Activated T-helper 1 cell treated with Interleukin-2 at 50 U/mL for 16 hours (primary cell): ENCODE measurements around the gene ARHGEF26.

Experiments
- DNase-seq: peaks from one replicate; pipeline ENCODE4 v3.0.0-alpha.2; 2020; ENCODE audit warnings: low read depth

Gene ARHGEF26

DNA sequence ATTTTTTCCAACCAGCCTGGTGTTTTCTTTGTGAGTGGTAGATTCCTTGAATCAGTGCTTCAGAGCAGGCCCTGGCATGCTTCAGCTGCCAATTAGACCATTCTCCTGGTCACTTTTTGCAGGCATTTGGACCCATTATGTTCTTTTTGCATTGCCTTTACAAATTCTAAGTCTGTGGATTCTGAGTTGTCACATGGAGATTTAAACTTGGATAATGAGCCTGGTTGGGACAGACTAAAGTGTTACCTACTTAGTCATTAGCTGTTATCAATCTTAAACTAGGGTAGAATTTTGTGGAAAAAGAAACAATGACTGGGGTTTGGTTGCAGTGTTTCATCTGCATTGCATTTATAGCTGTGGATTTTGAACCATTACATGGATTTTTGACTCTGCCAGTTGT, 40.6 kb downstream of the ARHGEF26 start:
- DNase-seq = no peak

DNA sequence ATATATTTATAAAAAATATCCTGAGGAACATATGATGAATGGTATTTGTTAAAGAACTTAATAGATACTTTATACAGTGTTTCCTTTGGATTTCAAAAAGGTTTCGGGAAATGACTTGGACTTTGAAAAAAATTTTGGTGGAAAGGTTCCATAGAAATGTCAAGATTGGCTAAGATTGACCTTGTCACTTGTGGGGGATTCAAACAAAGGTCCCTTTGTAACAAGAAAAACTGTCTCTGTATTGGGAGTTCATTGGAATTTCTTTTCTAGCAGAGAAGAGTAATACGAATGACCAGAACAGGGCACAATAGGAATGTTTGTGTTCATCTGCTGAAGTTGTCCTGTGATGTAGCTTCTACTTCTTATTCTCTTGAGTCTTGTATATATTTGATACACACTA, 43.2 kb downstream of the ARHGEF26 start:
- DNase-seq = no peak

DNA sequence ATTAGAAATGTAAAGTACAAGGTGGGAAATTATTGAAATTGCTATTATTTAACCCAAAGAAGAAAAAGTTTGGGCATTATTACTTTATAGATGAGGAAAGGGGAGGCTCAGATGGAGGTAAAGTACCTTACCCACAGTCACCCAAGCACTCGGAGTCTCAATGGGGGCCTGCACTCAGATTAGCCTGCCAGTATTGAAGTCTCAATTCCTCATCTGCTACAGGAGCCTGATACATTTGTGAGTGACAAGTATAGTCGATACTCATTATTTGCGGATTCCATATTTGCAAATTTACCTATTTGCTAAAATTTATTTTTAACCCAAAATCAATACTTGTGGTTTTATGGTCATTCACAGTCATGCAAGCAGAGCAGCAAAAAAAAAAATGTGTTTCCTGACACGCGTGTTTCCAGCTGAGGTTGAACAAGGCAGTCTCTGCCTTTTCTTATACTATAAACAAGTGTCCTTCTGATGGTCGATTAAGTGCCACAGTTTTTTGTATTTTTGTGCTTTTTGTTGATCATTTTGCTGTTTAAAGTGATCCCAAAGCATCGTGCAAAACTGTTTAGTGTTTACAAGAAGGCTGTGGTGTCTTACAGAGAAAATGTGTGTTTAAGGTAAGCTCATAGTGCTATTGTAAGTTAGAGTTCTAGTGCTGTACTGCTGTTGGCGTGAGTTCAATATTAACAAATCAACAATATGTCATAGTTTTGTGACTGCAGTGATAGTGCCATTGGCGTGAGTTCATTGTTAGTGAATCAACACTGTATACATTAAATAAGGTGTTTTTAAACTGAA, 48.0 kb downstream of the ARHGEF26 start:
- DNase-seq = no peak

DNA sequence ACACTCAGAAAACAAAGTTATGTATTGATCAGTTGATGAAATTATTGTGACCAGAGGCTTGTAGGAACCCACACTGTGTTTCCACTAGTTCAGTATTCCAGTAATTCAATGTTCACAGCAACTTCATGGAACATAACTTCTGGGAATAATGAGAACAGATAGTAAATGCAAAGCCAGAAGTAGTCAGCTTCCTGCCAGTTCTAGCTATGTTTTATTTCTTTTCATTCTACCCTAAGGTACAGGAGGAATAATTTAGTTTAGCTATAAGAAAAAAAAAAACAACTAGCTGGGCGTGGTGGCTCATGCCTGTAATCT, 48.6 kb downstream of the ARHGEF26 start:
- DNase-seq = no peak

DNA sequence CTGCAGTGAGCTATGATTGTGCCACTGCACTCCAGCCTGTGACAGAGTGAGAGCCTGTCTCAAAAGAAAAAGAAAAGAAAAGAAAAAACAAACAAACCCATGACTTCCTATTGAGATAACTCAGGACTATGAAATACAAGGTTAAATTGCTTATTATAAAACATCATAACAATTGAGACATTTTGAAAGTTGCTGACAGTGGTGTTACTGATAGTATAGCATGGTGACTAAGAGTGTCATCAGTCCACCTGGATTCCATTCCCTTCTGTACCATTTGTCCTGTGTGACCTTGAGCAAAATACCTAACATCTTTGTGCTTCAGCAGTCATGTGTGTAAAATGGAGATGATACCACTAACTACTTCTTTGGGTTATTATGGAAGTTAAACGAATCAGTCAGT, 49.1 kb downstream of the ARHGEF26 start:
- no peak for DNase-seq

DNA sequence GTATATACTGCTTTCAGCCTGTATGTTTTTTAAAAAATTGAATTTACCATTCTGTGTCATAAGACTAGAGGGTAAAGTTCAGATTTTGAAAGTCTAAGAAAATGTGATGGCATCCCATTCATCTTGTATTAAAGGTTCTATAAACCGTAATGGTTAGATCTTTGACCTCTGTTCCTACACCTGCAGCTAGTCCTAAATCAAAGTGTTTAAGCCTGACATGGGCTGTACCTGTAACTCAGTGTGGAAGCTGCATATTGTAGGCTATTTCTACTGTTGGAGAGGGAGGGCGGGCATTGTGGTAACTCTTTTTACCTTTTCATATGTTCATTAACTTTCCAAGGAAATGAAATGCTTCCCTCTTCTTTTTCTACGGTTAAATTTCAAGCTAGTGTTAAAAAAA, 53.9 kb downstream of the ARHGEF26 start:
- no peak for DNase-seq

DNA sequence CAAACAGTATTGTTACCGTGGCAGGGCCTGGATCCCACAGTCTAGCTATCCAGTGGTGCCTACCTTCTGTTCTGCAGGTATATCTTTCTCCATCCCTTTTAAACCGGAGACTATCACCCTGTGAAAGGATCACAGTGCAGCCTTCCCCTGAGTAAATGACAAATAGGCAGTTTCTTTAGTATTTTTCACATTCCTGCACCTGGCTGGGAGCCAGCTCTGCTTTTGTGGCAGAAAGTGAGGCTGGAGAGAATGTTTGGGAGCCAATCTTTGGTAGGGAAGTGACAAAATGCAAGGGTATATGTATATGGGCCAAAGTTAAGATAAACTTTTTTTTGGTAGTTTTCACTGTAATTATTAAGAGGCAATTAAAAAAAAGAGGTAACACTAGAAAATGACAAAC, 54.8 kb downstream of the ARHGEF26 start:
- no peak for DNase-seq

DNA sequence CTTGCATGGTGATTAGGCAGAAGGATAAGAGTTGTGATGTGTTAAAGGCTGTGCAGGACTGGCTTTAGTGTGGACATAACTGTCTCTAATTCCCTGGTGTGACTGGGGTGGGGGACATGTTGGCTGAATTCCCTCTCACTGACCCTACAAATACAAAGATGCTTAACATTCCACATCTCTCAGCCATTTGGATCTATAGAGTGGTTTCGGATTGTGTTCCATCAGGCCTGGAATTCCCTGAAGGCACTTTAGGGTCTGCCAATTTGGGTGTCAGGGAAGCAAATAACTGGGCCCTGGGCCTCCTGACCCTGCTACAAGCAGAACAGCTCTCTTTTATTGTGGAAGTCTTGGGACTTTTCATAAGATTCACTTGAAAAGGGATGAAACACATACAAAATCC, 56.2 kb downstream of the ARHGEF26 start:
- no peak for DNase-seq

DNA sequence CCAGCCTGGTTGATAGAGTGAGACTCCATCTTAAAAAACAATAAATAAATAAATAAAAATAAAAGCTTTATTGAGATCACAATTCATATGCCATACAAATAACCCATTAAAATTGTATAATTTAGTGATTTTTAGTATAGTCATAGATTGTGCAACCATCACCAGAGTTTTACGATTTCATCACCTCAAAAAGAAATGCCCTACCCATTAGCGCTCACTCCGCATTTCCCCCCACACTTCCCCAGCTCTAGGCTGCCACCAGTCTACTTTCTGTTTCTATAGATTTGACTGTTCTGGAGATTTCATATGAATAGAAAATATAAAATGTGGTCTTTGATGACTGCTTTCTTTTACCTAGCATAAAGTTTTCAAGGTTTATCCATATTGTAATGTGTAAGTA, 57.0 kb downstream of the ARHGEF26 start:
- DNase-seq = no peak

DNA sequence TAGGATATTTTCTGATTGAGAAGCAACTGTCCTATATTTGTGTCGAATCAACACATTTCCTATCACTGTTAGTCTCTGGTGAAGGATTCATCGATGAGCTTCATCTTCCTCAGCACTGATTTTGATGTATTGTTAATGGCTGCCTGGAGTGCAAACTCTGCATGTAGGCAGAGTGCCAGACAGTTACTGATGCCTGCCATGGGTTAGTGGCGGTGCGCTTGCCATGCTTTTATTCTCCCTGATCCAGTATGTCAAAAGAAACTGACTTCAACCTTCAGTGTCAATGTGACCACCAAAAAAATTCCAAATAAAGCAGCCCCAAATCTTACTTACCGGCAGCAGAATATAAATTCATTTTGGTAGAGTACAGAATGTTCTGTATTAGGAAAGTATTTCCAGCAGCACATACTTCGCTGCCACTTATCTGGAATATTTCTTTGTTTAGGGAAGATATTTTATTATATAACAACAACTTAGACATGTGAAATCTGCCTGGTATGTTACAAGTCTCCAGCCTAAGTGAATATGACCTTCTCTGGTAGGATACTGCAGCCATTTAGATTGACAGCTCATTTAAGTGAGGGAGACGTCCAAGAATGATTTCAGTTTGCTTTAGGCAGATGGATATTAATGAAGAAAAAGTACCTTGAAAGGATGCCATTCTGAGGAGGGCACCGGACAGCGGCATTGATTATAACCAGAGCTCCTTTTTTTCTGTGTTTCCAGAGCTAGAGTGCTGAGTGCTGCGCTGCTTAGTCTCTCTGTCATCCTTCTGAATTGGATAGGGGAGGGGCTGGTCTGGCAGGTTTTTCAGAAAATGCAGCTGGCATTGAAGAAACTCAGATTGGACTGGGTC, 59.9 kb downstream of the ARHGEF26 start:
- DNase-seq = no peak

DNA sequence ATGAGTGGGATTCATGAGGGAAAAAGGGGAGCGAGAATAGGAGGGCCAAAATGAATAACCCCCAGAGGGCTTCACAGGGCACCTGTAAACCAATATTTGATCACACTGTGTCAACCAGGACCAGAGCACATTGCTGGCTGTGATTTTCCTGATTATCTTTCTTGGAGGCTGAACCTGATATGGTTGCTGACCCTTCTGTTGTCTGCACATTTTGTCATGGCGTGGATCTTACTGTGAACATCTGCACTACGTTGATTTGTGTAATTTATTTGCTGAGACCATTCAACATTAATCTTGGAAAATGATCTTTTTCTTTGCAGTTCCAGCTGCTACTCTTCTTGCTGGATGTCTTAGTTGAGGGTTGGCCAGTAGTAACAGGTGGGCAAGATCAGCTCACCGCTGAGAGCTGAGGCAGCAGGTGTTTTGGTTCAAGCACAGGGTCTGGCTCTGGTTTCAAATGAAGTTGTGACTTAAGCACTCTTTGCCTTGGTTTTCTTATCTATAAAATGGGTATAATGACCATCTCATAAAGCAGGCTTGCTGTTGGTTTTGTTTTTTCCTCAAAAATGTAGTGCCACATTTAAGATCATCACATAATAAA, 61.2 kb downstream of the ARHGEF26 start:
- no peak for DNase-seq

DNA sequence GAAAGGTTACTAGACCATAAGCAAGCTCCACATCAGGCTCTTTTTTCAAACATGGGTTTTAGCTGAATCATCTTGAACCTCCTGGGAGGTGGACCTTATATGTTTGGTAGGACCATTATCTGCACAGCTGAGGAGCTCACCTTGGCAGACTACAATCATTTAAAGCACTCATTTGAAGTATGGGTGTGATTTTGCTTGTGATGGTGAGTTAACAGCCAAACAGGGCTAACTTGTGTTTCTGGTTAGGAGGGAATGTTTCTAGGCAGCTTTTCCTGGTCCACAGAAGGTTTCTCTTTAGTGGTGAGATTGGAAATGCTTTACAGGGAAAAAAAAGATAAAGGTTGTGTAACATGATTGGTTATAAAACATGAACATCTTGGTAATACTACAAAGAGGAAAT, 61.8 kb downstream of the ARHGEF26 start:
- DNase-seq = no peak

DNA sequence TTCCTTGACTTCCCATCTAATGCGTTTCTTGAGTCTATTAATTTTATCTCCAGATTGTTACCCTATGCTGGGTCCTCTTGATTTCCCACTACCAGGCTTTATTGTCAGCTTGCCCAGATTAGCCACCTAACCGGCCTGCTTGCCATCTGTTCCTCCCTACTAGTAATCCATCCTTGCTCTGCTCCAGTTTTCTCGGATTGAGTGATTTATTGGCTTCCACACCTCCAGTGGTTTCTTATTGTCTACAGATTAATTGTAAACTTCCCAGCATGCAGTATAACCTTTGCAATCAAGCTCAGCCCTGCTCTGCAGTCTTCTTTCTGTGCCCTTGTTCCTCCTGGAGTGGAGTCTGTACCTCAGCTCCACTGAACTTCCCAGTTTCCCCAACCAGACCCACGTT, 63.4 kb downstream of the ARHGEF26 start:
- DNase-seq = no peak

DNA sequence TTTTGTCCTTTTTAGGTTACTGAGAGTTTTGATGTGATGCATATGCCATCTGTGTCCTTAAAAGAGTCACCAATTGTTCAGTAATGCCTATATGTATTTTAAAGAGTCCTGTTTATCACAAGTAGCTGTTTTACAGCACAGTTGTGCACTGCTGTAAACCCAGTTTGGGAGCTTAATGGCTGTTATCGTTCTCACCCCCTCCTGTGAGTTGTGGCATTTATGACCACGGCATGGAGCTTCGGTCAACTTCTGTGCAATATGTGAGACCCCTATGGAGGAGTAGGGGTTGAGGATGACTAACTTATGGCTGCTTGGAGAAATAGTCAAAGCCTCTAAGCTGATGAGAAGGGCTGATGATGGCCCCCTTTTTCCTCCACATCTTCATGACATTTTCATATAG, 67.2 kb downstream of the ARHGEF26 start:
- no peak for DNase-seq

DNA sequence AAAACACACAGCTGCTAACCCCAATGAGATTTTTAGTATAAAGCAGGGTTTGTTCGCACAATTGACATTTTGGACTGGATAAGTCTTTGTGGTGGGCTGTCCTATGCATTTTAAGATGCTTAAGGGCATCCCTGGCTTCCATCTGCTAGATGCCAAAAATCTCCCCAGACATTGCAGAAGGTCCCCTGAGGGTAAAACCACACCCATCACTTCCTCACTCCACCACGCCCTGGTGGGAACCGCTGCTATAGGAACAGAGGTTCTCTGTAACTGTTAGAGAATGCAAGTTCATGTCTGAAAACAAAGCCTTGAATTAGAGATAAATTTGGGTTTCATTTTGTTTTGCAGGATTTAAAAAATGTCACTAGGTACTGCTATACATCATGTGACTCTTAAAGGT, 67.7 kb downstream of the ARHGEF26 start:
- DNase-seq = no peak

DNA sequence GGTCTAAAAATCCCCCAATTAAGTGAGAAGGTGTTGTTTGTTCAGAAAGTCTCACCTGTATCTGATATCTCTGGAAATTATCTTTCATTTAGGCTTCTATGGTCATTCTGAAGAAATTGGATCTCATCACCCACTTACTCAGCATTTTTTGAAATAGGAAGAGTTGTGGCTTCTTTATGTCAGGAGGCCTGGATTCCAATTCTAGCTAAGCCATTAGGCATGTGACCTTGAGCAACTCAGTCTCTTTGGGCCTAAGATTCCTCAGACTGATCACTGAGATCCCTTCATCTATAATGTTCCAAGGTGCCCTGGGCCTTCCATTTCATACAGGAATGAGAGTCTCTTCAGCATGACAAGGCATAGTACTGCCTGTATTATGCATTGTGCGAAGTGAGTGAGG, 70.3 kb downstream of the ARHGEF26 start:
- no peak for DNase-seq

DNA sequence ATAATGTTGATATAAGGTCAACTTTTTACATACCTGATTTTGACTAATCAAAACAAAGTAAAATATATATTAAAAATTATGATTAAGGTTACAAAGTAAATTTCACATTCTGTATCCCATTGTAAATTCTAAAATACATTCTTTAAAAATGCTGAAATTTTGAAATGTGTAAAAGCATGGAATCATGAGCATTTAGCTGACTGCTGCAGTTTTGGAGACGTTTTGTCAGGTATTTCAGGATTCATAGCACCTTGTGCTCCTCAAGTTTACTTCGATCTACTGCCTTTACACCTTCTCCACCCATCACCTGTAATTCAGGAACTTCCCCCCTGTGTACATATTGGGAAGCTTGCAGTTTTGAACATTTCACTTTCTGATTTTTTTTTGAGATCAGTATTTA, 71.0 kb downstream of the ARHGEF26 start:
- no peak for DNase-seq

DNA sequence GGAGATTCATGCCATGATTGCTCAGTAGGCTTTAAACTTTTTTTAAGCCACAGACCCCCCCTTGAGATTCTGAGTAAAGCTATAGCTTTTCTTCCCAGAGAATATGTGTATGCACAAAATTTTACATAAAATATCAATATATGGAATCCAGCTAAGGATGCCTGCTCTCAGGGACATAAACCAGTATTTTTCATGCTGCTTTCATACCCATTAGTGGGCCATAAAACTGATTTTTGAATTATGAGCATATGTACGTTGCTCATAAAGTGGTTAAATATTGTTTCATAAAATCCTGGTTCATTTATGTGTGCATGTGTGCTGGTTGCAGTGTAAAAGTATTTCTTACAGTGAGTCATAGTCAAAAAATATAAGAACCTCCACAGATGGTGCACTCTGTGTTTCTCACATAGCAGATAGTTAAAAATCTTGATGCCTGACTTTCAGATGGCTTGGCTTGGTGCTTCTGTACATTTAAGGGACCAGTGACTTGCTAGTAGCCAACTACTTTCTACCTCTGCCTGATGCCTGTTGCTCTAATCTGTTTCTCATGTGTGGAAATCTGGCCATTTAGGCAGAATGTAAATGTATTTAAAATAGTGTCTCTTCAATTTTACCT, 71.9 kb downstream of the ARHGEF26 start:
- no peak for DNase-seq

DNA sequence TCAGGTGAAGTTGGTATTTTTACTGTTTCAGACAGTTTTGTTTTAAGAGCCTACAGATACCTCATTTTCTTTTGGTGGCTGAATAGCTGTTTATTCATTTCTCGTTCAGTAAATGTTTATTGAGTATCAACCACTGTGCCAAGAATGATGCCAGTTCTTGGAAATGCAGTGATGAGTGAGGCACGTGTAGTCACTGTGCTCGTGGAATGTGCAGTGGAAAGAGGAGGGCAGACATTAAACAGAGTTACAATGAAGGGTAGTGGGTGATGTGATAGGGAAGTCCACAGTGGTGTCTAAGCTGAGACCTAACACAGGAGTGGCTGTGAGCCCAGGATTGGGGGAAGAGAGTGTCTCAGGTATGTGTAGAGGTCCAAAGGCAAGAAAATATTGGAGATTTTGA, 73.7 kb downstream of the ARHGEF26 start:
- DNase-seq = no peak

DNA sequence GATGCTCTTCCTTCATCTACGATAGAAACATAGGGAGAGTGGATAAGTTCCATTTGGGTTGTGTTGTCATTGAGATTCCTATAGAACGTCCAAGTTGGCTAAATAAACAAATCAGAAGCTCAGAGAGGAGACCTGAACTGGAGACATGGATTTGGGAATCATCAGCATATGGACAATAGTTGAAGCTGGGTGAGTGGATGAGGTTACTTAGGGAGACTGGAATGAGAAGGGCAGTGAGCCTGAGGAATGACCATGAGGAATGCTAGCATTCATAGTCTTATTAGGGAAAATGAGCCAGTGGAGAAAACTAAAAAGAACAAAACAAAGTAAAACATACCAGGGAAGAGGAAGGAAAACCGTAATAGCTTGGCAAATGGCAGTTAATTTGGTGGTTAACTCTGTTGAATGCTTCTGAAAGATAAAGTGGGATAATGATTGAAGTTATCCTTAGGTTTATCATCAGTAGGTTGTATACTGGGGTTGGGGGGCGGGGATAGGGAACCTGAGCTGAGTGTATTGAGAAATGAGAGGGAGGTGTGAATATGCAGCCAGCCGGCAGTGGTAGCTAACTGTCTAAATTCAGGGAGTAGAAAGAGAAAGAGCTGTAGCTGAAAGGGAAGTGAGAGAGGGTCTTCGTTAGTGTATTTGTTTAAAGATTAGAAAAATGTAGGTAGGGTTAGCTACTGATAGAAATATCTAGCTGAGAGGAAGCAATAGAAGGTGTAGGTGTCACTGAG, 74.6 kb downstream of the ARHGEF26 start:
- DNase-seq = no peak

DNA sequence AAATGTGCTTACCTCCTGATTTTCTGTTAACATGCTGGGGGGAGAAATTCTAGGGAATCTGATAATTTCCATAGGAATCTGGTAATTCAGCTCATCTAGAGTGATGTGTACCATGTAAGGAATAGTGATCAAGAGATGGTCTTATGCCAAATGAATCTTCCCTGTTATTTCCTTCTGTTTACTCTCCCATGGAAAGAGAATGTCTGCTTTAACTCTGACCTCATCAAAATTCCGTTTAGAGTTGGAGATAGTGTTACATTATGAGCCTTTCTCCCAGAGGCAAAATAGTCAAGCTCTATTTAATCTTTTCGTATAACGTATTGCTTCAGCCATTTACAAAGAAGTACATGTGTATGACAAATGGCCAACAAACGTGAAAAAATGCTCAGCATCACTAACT, 76.6 kb downstream of the ARHGEF26 start:
- no peak for DNase-seq

DNA sequence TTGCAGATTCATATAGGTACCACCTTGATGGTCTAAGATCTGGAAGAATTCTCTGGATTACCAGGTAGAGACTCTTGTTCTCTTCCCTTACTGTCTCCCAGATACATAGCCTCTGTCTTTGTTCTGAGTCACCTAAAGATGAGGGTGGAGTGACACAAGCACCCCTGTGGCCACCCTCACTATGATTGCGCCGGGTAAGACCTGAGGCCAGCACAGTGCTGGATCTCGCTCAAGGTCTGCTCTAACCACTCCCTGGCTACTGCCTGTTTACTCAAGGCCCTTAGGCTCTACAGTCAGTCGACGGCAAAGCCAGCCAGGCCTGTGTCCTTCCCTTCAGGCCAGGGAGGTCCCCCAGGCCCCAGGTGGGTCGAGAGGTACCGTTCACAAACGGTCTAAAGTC, 88.3 kb downstream of the ARHGEF26 start:
- DNase-seq = no peak
